GM23338 (cell line): ENCODE measurements around the gene RIMS1. TPM values are rescaled to one million over a fixed set of nuclear protein-coding genes. Genes with fewer than 3 reads are reported as not detected.

Experiments used
- ATAC-seq: fragments of 200-7000 bp; cut with Tn5 transposase; 3 replicates; pipeline ENCODE4 v1.9.1; 2020
- DNase-seq: peaks from one replicate; pipeline ENCODE4 v3.0.0-alpha.2; 2015; ENCODE audit warnings: low spot score
- H2AFZ ChIP-seq: fragments of 200-600 bp; sonication (generic); 2 replicates; pipeline ENCODE4 v1.8.0; 2016; ENCODE audit warnings: antibody characterized with exemption, mild to moderate bottlenecking, moderate library complexity
- H3F3A ChIP-seq: fragments of 200-600 bp; sonication (generic); replicated peaks from 2 replicates; pipeline ENCODE4 v1.8.0; 2017; ENCODE audit warnings: antibody characterized with exemption, mixed run types, low read depth
- H3K27ac ChIP-seq: fragments of 200-600 bp; sonication (generic); 2 replicates; pipeline ENCODE4 v1.6.1; 2016; ENCODE audit warnings: low read depth
- H3K27me3 ChIP-seq: fragments of 200-600 bp; sonication (generic); 2 replicates; pipeline ENCODE4 v1.8.0; 2016; ENCODE audit warnings: mild to moderate bottlenecking, mixed run types, moderate library complexity; ENCODE audit not compliant: insufficient read depth
- H3K36me3 ChIP-seq: fragments of 200-600 bp; sonication (generic); 2 replicates; pipeline ENCODE4 v1.8.0; 2016; ENCODE audit warnings: mild to moderate bottlenecking; ENCODE audit not compliant: insufficient read depth
- H3K4me1 ChIP-seq: fragments of 200-600 bp; sonication (generic); 2 replicates; pipeline ENCODE4 v1.8.0; 2016; ENCODE audit warnings: mild to moderate bottlenecking, moderate library complexity; ENCODE audit not compliant: insufficient read depth
- H3K4me2 ChIP-seq: fragments of 200-600 bp; sonication (generic); 2 replicates; pipeline ENCODE4 v1.7.1; 2017; ENCODE audit warnings: mixed run types
- H3K4me3 ChIP-seq: fragments of 200-600 bp; sonication (generic); 2 replicates; pipeline ENCODE4 v1.6.1; 2016; ENCODE audit warnings: mixed run types
- H3K79me2 ChIP-seq: fragments of 200-600 bp; sonication (generic); replicated peaks from 2 replicates; pipeline ENCODE4 v1.8.0; 2017; ENCODE audit warnings: mild to moderate bottlenecking; ENCODE audit not compliant: insufficient read depth
- H3K9me2 ChIP-seq: fragments of 200-600 bp; sonication (generic); 2 replicates; pipeline ENCODE4 v1.8.0; 2017; ENCODE audit not compliant: insufficient read depth
- H4K20me1 ChIP-seq: fragments of 200-600 bp; sonication (generic); replicated peaks from 2 replicates; pipeline ENCODE4 v1.8.0; 2017; ENCODE audit warnings: mild to moderate bottlenecking; ENCODE audit not compliant: insufficient read depth
- H3K27ac Mint-ChIP-seq: 2 replicates; pipeline ENCODE4 v1.8.0; 2020; ENCODE audit warnings: inconsistent platforms, mild to moderate bottlenecking, moderate library complexity, mixed read lengths
- H3K27me3 Mint-ChIP-seq: 3 replicates; pipeline ENCODE4 v1.8.0; 2022; ENCODE audit warnings: low read depth, mild to moderate bottlenecking, moderate library complexity, mixed read lengths, inconsistent platforms; ENCODE audit not compliant: insufficient read depth, poor library complexity
- H3K36me3 Mint-ChIP-seq: 3 replicates; pipeline ENCODE4 v1.8.0; 2021; ENCODE audit warnings: low read depth, mild to moderate bottlenecking, inconsistent platforms, moderate library complexity, mixed read lengths
- H3K4me1 Mint-ChIP-seq: 3 replicates; pipeline ENCODE4 v1.8.0; 2020; ENCODE audit warnings: mild to moderate bottlenecking, inconsistent platforms, mixed read lengths
- H3K4me3 Mint-ChIP-seq: 3 replicates; pipeline ENCODE4 v1.8.0; 2021; ENCODE audit warnings: moderate library complexity, mild to moderate bottlenecking, inconsistent platforms, mixed read lengths
- H3K9me3 Mint-ChIP-seq: 3 replicates; pipeline ENCODE4 v1.8.0; 2020; ENCODE audit warnings: moderate library complexity, mild to moderate bottlenecking, inconsistent platforms, mixed read lengths
- CREB1 ChIP-seq: fragments of 250-450 bp; sonication (Bioruptor Pico); IDR thresholded peaks from 2 replicates; pipeline ENCODE4 v1.5.0; 2020; ENCODE audit warnings: low read depth, mild to moderate bottlenecking, moderate library complexity
- EZH2 ChIP-seq: fragments of 200-600 bp; sonication (generic); IDR thresholded peaks from one replicate; pipeline ENCODE4 v1.8.0; 2017; ENCODE audit warnings: antibody characterized with exemption, mild to moderate bottlenecking, low read depth; ENCODE audit not compliant: unreplicated experiment
- EZH2phosphoT487 ChIP-seq: fragments of 200-600 bp; sonication (generic); IDR thresholded peaks from one replicate; pipeline ENCODE4 v1.8.1; 2018; ENCODE audit warnings: antibody characterized with exemption; ENCODE audit not compliant: unreplicated experiment
- JUNB ChIP-seq: IDR thresholded peaks from one replicate; pipeline ENCODE4 v1.6.1; 2016; ENCODE audit warnings: antibody characterized with exemption; ENCODE audit not compliant: unreplicated experiment
- NANOG ChIP-seq: IDR thresholded peaks from 2 replicates; pipeline ENCODE4 v1.6.1; 2016; ENCODE audit warnings: antibody characterized with exemption, borderline replicate concordance
- POLR2AphosphoS5 ChIP-seq: IDR thresholded peaks from 2 replicates; pipeline ENCODE4 v1.6.1; 2016; ENCODE audit warnings: antibody characterized with exemption, low read depth
- STAT1 ChIP-seq: IDR thresholded peaks from one replicate; pipeline ENCODE4 v1.6.1; 2016; ENCODE audit warnings: antibody characterized with exemption; ENCODE audit not compliant: unreplicated experiment
- ZNF114 ChIP-seq: fragments of 250-450 bp; sonication (Bioruptor Pico); IDR thresholded peaks from 2 replicates; pipeline ENCODE4 v1.5.0; 2020; ENCODE audit warnings: mild to moderate bottlenecking, moderate library complexity
- ZNF331 ChIP-seq: fragments of 250-450 bp; sonication (Bioruptor Pico); IDR thresholded peaks from 2 replicates; pipeline ENCODE4 v1.5.0; 2020; ENCODE audit warnings: low read depth, mild to moderate bottlenecking, moderate library complexity
- polyA plus RNA-seq: library from polyadenylated mRNA; unstranded; fragments of >200 nt; fragmentation: Nextera tagmentation; extraction: Ambion mirVana; gene quantifications from 2 replicates; pipeline ENCODE4 v1.2.1, GENCODE V29; 2016
- total RNA-seq: library from RNA; depleted of rRNA; stranded (reverse); fragments of >200 nt; shearing (Covaris generic); gene quantifications from 2 replicates; pipeline ENCODE4 v1.2.3, GENCODE V29; 2014
- TF ChIP-seq, protein P1 (sequence below): IDR thresholded peaks from 2 replicates; pipeline ENCODE4 v1.6.1; 2016; ENCODE audit warnings: antibody characterized with exemption
- TF ChIP-seq, protein P2 (sequence below): fragments of 250-450 bp; sonication (Bioruptor Pico); IDR thresholded peaks from 2 replicates; pipeline ENCODE4 v1.5.0; 2020; ENCODE audit warnings: mild to moderate bottlenecking, moderate library complexity
- TF ChIP-seq, protein P3 (sequence below), 2 experiments: fragments of 200-600 bp in 1 of 2; sonication (generic) in 1 of 2; conservative IDR thresholded peaks; 2 replicates each; pipeline versions ENCODE4 v1.5.1 to v1.6.1; 2016 to 2017; ENCODE audit warnings: antibody characterized with exemption in 2 of 2, low read depth in 2 of 2, mild to moderate bottlenecking in 2 of 2, moderate library complexity in 1 of 2

RIMS1 gene
- total and polyA plus RNA-seq, 2 experiments from 2014 or later = 0.89 to 4.0 TPM

DNA sequence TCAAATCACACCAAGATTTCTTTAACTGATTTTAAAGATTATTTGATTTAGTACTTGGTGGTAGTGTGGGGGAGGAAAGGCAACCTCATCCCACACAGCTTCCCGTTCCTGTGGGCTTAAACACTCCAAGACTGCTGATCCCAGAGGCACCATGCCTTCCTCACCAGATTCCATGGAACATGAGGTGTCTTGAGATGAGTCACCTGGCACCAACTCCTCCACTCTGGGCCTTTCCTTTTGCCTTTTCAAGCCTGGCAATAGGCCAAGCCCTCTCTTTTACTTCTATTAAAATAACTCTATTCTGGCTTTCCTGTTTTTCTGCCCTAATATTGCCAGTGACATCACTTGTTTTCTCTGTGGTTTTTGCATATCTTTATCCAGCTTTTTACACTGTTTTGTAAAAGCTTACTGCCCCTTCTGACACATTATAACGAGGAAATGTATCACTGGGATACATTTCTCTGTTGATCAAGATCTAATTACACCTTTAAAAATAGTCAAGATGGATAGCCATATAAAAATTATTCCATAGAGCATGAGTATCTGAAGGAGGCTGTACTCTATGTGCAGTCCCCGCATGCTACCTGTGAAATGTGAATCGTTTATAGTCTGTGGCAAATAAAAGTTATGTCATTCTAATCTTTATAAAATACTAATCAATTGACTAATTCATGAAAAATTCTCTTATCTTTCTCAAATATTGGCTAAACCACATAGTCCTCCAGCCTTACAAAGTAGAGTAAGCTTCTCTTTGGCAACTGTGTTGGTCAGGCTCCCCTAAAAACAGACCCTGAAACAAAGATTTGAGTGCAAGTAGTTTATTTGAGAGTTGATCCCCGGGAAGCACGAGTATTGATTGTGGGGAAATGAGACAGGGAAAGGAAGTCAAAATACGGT, 477.7 kb downstream of the RIMS1 start (continued):
- TF ChIP-seq, protein P1, sequence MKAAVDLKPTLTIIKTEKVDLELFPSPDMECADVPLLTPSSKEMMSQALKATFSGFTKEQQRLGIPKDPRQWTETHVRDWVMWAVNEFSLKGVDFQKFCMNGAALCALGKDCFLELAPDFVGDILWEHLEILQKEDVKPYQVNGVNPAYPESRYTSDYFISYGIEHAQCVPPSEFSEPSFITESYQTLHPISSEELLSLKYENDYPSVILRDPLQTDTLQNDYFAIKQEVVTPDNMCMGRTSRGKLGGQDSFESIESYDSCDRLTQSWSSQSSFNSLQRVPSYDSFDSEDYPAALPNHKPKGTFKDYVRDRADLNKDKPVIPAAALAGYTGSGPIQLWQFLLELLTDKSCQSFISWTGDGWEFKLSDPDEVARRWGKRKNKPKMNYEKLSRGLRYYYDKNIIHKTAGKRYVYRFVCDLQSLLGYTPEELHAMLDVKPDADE = no peak
- TF ChIP-seq ZNF331 (CRISPR knock-in tag) = no peak
- TF ChIP-seq ZNF114 (CRISPR knock-in tag) = no peak
- TF ChIP-seq STAT1 = no peak
- TF ChIP-seq POLR2AphosphoS5 = no peak

DNA sequence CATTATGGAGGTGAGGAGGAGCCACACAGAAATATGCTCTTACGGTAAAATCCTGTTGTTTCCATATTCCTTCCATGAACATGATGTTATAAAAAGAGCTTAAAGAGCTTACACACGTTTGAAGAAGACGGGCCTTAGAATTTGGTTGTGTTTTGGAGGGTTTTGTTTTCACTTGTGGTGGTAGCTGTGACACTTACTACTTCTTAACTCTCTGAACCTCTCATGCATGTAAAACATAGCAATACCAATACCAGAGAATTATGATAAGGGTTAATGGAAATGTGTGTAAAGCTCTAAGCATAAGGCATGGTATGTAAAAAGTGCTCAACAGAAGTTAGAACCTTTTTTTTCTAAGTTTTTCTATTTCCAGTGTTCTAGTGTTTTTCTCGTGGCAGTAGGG, 479.4 kb downstream of the RIMS1 start:
- no peaks in the 10 kb centered on the region for H3K9me2 ChIP-seq
- H3K27me3 Mint-ChIP-seq = peaks cover 1% of the 10 kb centered on the region
- TF ChIP-seq EZH2 = no peak
- TF ChIP-seq NANOG = no peak
- no peak for TF ChIP-seq EZH2phosphoT487
- TF ChIP-seq, protein P2, sequence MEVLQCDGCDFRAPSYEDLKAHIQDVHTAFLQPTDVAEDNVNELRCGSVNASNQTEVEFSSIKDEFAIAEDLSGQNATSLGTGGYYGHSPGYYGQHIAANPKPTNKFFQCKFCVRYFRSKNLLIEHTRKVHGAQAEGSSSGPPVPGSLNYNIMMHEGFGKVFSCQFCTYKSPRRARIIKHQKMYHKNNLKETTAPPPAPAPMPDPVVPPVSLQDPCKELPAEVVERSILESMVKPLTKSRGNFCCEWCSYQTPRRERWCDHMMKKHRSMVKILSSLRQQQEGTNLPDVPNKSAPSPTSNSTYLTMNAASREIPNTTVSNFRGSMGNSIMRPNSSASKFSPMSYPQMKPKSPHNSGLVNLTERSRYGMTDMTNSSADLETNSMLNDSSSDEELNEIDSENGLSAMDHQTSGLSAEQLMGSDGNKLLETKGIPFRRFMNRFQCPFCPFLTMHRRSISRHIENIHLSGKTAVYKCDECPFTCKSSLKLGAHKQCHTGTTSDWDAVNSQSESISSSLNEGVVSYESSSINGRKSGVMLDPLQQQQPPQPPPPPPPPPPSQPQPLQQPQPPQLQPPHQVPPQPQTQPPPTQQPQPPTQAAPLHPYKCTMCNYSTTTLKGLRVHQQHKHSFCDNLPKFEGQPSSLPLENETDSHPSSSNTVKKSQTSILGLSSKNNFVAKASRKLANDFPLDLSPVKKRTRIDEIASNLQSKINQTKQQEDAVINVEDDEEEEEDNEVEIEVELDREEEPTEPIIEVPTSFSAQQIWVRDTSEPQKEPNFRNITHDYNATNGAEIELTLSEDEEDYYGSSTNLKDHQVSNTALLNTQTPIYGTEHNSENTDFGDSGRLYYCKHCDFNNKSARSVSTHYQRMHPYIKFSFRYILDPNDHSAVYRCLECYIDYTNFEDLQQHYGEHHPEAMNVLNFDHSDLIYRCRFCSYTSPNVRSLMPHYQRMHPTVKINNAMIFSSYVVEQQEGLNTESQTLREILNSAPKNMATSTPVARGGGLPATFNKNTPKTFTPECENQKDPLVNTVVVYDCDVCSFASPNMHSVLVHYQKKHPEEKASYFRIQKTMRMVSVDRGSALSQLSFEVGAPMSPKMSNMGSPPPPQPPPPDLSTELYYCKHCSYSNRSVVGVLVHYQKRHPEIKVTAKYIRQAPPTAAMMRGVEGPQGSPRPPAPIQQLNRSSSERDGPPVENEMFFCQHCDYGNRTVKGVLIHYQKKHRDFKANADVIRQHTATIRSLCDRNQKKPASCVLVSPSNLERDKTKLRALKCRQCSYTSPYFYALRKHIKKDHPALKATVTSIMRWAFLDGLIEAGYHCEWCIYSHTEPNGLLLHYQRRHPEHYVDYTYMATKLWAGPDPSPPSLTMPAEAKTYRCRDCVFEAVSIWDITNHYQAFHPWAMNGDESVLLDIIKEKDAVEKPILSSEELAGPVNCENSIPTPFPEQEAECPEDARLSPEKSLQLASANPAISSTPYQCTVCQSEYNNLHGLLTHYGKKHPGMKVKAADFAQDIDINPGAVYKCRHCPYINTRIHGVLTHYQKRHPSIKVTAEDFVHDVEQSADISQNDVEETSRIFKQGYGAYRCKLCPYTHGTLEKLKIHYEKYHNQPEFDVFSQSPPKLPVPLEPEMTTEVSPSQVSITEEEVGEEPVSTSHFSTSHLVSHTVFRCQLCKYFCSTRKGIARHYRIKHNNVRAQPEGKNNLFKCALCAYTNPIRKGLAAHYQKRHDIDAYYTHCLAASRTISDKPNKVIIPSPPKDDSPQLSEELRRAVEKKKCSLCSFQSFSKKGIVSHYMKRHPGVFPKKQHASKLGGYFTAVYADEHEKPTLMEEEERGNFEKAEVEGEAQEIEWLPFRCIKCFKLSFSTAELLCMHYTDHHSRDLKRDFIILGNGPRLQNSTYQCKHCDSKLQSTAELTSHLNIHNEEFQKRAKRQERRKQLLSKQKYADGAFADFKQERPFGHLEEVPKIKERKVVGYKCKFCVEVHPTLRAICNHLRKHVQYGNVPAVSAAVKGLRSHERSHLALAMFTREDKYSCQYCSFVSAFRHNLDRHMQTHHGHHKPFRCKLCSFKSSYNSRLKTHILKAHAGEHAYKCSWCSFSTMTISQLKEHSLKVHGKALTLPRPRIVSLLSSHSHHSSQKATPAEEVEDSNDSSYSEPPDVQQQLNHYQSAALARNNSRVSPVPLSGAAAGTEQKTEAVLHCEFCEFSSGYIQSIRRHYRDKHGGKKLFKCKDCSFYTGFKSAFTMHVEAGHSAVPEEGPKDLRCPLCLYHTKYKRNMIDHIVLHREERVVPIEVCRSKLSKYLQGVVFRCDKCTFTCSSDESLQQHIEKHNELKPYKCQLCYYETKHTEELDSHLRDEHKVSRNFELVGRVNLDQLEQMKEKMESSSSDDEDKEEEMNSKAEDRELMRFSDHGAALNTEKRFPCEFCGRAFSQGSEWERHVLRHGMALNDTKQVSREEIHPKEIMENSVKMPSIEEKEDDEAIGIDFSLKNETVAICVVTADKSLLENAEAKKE = no peak
- TF ChIP-seq ZNF331 (CRISPR knock-in tag) = no peak
- TF ChIP-seq, protein P3, sequence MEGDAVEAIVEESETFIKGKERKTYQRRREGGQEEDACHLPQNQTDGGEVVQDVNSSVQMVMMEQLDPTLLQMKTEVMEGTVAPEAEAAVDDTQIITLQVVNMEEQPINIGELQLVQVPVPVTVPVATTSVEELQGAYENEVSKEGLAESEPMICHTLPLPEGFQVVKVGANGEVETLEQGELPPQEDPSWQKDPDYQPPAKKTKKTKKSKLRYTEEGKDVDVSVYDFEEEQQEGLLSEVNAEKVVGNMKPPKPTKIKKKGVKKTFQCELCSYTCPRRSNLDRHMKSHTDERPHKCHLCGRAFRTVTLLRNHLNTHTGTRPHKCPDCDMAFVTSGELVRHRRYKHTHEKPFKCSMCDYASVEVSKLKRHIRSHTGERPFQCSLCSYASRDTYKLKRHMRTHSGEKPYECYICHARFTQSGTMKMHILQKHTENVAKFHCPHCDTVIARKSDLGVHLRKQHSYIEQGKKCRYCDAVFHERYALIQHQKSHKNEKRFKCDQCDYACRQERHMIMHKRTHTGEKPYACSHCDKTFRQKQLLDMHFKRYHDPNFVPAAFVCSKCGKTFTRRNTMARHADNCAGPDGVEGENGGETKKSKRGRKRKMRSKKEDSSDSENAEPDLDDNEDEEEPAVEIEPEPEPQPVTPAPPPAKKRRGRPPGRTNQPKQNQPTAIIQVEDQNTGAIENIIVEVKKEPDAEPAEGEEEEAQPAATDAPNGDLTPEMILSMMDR (conservative IDR thresholded peaks at IDR 0.05; ENCODE audit: low read depth in 2 of 2) = no peak
- no peak for TF ChIP-seq CREB1
- TF ChIP-seq JUNB = no peak

More for the DNA sequence above, 479.4 kb downstream of the RIMS1 start:
- no peak for DNase-seq
- Mint-ChIP-seq H3K27ac (no peak overlapping the region), H3K36me3 (no peaks in the 10 kb centered on the region), H3K4me1 (peaks cover 6% of the 10 kb centered on the region), H3K9me3 (no peaks in the 10 kb centered on the region), H3K4me3 (no peak overlapping the region)
- Histone ChIP-seq H3K79me2 (no peaks in the 10 kb centered on the region), H3K4me3 (no peak overlapping the region), H2AFZ (no peak overlapping the region), H3K4me1 (no peaks in the 10 kb centered on the region), H4K20me1 (no peaks in the 10 kb centered on the region), H3K36me3 (no peaks in the 10 kb centered on the region), H3K27me3 (no peaks in the 10 kb centered on the region), H3K27ac (no peak overlapping the region), H3F3A (no peaks in the 10 kb centered on the region), H3K4me2 (no peak overlapping the region)
- no peak for ATAC-seq
